IPS-18c (cell line): Measurements from ENCODE around the gene GALNT18.

Source experiments
- H3K4me3 ChIP-seq: 2 replicates; pipeline ENCODE4 v1.7.0; 2013; ENCODE audit warnings: low read depth, mild to moderate bottlenecking, low read length, moderate library complexity; ENCODE audit not compliant: insufficient read depth
- H3K9me3 ChIP-seq: one replicate; pipeline ENCODE4 v1.6.1; 2013; ENCODE audit warnings: mild to moderate bottlenecking, low read length, moderate library complexity; ENCODE audit not compliant: control insufficient read depth, insufficient read depth

The GALNT18 gene

DNA sequence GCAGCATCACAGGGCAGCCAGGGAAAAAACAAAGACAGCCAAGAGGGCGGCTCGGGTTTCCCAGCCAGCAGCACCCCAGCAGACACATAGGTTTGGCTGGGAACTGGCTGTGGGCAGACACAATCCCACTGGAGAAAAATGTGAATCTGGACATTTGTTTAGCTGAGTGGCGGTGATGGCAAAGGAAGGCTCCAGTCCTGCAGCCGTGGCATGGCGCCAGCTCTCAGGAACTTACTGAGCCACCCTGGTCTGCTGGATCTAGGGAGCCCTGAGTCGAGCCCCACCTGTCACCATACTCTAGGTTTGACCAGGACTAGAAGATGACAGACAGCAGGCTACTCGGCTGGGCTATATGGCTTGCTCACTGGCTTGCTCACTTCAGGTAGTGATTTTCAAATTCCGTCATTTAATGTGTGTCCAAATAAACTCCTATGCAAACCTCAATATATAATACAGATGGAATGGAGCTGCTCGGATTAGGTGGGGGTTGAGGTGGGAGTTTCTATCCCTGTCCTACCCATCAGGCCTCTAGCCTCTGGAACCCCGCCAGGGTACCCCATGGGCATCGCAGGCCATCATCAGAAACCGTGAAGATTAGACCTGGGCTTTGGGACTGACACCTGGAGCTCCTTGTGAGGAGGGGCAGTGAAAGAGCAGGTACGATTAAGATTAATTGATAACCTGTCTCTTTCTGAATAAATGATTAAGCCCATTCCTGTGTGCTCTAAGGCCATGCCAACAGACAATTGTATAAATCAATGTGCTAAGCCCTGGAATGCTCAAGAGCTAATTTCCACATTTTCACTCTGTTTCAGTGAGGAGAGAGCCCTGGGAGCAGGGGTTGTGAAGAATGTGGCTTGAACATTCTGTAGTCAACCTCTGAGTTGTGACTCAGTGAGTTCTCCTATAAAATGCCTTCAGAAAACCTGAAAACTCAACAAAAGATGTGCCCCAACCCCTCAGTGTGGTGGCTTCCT lies 42.5 kb downstream of the GALNT18 start:
- Histone ChIP-seq H3K4me3 (no peak overlapping the region), H3K9me3 (no peaks in the 10 kb centered on the region)

- Histone ChIP-seq H3K4me3 (no peak overlapping the region), H3K9me3 (no peaks in the 10 kb centered on the region)
Measured at GRCh38 chr11:11577932-11578911, 43.6 kb downstream of the GALNT18 start.

GRCh38 chr11:11577251-11577855 lies 44.5 kb downstream of the GALNT18 start:
- Histone ChIP-seq H3K4me3 (no peak overlapping the region), H3K9me3 (no peaks in the 10 kb centered on the region)

DNA sequence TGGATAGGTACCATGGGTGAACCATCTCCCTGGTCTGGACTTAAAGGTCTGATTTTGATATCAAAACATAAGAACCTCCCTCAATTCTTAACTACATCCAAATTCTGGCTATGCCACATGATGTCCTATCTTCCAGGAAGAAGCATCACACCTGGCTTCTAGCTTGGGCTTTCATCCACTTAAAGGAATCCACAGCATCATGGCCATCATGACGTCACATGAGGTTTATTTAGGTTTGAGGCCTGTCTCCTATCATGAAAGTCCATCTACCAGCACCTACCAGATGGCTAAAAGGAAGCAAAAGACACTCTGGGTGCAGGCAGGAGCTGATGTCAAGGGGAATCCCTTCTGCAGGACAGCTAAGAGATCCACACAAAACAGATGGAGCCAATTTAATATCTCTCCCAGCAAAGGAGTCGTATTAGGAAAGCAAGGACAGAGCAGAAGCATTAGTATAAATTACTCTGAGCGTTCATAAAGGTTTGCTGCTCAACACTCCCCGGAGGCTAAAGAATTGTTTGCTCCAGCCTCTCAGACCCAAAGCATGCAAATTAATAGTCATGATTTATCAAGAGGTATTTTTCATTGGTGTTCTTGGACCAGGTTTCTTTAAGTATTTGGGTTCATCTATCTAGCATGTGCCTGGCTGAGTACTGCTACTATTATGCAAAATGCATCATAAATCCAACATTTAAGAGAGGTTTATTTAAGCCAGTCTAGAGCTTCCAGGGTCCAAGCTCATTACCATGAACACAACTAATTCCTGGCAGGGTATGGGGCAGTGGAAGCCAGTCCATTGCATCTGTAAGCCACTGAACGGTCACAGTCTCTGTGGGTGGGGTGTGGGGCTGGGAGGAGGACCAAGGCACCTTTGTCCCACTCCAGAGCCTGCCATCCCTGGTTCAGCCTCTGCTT lies 47.2 kb downstream of the GALNT18 start:
- H3K4me3 ChIP-seq: no peak overlapping the region
- H3K9me3 ChIP-seq: no peaks in the 10 kb centered on the region

- no peak overlapping the region for H3K4me3 ChIP-seq
- H3K9me3 ChIP-seq: no peaks in the 10 kb centered on the region
Measured at GRCh38 chr11:11572386-11572785, 49.4 kb downstream of the GALNT18 start.

DNA sequence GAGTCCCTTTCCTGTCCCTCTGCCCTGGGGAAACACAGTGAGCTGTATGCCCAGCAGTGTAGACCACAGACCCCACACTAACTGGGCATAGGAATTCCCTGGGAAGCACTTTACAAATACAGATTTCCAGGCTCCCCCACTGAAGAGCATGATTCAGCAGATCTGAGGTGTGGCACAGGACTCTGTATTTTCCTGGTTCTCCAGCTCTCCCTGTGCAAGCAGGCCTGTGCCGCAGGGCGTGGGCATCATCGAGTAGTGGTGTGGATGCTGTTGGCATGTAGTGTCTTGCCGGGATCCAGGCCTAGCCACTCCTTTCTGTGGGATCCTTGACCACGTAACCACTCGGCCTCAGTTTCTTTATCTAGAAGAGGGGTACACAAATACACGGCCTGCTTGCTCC lies 49.9 kb downstream of the GALNT18 start:
- Histone ChIP-seq H3K9me3 (no peaks in the 10 kb centered on the region), H3K4me3 (no peak overlapping the region)

- no peaks in the 10 kb centered on the region for H3K9me3 ChIP-seq
- H3K4me3 ChIP-seq: no peak overlapping the region
Measured at GRCh38 chr11:11570823-11571222, 51.0 kb downstream of the GALNT18 start.

GRCh38 chr11:11569936-11570491 lies 51.8 kb downstream of the GALNT18 start:
- H3K4me3 ChIP-seq: no peak overlapping the region
- no peaks in the 10 kb centered on the region for H3K9me3 ChIP-seq

DNA sequence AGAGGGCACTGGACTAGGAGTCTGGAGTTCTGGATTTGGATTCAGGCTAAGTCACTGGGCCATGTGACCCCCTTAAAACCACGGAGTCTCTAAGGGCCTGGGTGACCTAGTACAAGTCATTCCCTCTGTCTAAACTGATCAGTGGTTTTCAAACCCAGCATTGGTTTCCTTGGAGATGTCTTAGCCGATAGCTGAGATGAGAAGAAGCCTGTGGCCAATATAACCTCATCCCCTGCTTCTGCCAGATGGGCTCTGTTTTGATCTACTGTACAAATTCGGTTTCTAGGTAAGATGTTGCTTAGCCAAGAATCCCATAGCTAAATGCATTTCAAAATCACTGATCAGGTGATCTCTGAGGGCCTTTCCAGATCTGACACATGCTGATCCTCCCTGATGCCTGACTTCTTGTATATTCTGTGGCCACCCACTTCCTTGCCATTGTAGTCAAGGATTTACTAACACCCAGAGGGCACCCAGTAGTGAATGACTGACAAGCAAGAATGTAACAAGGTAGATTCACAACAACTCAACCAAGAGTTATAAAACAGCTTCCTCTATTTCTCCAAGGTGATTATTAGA lies 53.1 kb downstream of the GALNT18 start:
- Histone ChIP-seq H3K4me3 (no peak overlapping the region), H3K9me3 (no peaks in the 10 kb centered on the region)

DNA sequence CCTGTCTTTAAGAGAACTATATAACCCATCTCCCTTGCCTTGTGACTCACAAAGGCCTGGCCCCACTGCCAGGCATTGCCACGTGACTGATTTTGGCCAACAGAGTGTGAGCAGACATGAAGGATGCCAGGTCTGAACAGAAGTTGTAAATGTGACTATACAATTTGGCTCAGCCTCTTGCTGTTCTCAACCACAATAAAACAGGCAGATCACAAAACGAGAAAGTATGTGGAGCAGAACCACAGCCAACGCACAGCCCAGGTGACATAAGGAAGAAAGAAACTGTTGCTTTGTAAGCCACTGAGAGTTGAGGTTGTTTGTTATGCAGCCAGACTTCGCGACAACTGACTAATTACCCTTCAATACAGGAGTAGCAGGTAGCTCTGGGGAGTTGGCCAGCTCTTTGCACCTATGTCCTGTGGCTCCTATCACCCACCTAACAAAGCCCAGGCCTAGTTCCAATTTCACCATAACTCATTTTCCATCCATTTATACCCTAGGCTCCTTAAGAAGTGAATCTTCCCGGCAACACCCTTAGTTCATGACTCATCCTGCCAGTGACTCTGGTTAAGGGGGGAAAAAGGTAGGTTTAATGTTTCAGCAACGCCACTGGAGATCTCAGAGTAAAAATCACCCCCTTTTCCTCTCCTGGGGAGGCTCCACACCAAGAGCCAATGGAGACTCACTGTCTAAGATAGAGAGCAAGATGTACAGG lies 53.7 kb downstream of the GALNT18 start:
- H3K4me3 ChIP-seq: no peak overlapping the region

DNA sequence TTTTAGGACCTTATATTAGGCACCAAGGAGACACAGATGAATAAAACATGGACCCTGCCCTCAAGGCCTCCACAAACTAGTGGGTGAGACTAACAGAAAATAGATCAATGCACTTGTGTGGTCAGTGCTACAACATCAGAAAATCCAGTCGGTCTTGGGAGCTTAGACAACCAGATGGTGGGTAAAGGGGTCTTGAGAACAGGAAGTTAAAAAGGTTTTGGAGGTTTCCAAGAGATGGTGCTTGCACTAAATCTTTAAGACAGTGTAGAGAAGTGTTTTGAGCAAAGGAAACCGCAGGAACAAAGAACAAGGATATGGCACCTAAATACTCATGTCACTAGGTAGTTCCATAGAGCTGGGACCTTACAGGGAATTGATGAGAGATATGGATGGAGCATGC lies 56.2 kb downstream of the GALNT18 start:
- Histone ChIP-seq H3K4me3 (no peak overlapping the region), H3K9me3 (no peaks in the 10 kb centered on the region)

More for the DNA sequence above, 53.7 kb downstream of the GALNT18 start:
- no peaks in the 10 kb centered on the region for H3K9me3 ChIP-seq

- Histone ChIP-seq H3K9me3 (no peaks in the 10 kb centered on the region), H3K4me3 (no peak overlapping the region)
Measured at GRCh38 chr11:11563200-11563975, 58.4 kb downstream of the GALNT18 start.

DNA sequence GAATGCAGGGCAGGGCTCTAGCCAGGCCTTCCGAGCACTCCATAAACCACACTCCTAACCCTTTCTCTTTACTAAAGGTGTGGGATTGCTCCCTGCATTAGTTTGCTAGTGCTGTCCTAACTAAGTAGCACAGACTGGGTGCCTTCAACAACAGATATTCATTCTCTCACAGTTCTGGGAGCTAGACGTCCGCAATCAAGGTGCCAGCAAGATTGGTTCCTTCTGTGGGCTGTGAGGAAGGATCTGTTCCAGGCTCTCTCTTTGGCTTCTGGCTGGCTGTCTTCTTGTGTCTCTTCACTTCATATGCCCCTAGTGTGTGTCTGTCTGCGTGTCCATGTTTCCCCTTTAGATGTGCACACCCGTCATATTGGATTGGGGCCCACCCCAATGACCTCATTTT lies 59.8 kb downstream of the GALNT18 start:
- no peak overlapping the region for H3K4me3 ChIP-seq
- H3K9me3 ChIP-seq: no peaks in the 10 kb centered on the region

DNA sequence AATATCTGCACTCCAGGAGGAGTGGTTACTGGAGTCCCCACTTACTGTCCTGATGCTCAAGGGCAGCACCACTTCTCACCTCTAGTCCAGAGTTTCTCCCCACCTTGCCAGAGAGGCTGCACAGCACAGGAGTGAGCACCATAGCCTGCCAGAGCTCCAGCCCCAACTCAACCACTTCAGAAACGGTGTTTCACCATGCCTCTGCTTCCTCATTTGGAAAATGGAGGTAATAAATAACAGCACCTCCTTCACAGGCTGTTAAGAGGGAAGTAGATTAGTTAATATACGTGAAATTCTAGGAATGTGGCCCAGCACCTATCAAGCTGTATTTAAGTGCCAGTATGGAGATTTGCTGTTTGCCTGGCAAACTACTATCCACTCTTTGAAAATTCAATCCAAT lies 63.0 kb downstream of the GALNT18 start:
- H3K9me3 ChIP-seq: no peaks in the 10 kb centered on the region
- H3K4me3 ChIP-seq: no peak overlapping the region

DNA sequence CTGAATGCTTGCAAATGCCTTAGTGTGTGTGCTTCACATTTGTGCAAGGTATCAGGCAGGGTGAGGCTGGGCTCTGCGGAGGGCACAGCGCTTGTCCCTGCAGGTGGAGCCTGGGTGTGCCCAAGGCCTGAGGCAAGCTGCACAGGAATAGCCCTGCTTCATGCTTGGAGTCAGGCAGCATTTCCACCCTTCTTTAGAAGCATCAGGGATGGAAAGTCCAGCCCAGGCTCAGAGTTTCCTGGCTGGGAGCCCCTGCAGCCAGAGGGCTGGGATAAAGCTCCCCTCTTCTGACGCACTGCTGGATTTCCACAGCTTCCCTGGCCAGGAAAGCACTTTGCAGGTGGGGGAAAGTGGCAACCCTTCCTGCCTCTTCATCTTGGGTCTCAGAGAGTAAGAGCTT lies 63.4 kb downstream of the GALNT18 start:
- Histone ChIP-seq H3K4me3 (no peak overlapping the region), H3K9me3 (no peaks in the 10 kb centered on the region)
